HG03342 (cell line): ENCODE results near the gene SIPA1L3.
A peak's percentile ranks its signal among the peaks of the same experiment; 100 is the strongest.

Source experiments
- ATAC-seq: cut with Tn5 transposase; IDR thresholded peaks from one replicate; pipeline ENCODE4 v1.9.1; 2021; ENCODE audit warnings: mild to moderate bottlenecking, moderate library complexity; ENCODE audit not compliant: unreplicated experiment

Gene SIPA1L3

DNA sequence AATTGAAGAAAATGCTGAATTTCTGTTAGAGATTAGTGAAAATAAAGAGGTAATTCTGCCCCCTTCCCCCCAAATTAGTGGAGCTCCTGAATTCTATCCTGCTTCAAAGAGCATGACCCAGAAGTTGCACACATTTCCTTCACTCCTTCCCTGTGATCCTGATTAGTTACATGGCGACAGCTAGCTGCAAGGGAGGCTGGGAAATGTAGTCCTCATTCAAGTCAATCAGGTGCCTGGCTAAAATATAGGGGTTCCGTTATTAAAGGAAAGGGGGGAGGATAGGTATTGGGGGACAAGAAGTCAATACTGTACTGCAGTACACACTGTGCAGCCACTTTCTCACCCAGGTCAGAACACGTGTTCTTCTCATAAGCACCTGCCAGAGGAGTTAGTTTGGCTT lies 65.8 kb downstream of the SIPA1L3 start:
- ATAC-seq, result no peak

DNA sequence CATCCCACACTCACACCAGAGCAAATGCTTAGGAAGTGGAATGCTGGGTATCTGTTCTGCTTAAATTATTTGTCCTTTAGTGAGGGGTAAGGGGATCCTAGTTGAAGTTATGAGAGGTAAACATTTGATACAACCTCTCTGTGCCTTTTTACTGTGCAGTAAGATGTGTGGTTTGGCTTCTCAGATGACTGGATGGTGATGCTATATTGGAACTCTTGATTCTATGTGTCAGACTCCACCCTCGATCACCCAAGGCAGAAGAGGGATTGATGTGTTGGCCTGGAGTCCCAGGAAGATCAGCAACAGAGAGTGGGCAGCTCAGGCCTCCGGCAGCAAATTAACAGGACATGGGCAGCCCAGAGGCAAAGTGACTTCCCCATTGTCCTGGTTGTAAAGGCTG lies 66.7 kb downstream of the SIPA1L3 start:
- no peak for ATAC-seq

DNA sequence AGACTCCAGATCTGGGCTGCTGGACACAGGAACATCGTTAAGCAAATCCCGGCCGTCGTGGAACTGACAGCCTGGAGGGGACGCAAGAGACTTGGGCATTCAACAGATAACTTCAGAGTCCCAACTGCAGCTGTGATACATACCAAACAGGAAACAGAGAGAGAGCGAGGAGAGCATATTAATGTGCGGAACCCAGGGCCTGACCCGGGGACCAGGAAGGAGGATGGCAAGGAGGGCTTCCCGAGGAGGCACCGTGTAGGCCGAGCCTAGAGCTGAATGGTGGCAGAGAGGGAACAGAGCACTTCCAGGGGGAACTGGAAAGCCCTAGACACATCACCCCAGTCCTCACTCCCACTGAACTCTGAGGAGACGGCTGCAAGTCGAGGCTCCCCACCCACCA lies 68.1 kb downstream of the SIPA1L3 start:
- ATAC-seq, result no peak

DNA sequence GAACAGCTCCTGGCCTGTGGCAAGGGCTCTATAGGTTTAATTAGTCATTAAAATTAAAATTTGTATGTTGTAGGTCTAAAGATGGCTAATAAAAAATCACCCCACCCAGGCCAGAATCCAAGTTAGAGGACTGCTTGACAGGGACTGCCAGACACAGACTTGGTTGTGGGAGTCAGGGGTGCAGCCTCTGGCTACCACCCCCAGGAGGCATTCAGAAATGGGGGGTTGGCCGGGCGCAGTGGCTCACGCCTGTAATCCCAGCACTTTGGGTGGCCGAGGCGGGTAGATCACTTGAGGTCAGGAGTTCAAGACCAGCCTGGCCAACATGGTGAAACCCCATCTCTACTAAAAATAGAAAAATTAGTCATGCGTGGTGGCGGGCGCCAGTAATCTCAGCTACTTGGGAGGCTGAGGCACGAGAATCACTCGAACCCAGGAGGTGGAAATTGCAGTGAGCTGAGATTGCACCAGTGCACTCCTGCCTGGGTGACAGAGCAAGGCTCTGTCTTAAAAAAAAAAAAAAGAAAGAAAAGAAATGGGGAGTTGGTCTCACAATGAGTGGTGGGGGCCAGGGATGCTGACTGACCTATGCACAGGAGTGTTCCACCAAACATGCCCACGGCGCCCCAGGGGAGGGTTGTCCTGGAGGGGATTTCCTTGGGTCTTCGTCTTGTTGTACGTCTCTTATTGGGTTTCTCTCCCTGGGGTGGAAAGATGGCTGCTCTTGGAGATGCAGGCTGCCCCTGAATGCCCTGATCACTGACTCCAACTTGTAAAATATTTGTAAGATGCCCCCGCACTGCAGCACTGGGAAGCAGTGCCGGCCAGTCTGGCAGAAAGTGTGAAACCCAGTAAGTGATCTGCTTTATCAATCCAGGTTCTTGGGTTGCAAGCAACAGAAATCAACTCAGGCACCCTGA lies 68.8 kb downstream of the SIPA1L3 start:
- ATAC-seq, result no peak

DNA sequence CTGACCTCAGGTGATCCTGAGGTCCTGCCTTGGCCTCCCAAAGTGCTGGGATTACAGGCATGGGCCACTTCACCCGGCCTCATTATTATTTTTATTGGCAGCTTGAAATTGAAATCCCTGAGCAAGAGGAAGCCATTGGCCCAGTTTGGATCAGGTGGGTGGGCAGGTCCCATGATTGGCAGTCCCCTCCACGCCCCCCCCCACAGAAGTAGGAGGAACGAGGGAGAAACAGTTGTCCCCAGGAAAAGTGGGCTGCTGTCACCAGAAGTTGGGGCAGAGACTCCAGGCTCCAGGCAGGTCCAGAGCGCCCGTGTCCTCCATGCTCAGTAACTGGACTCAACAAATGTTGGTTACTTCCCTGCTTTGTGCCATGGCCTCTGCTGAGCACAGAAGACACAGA lies 70.4 kb downstream of the SIPA1L3 start:
- no peak for ATAC-seq

DNA sequence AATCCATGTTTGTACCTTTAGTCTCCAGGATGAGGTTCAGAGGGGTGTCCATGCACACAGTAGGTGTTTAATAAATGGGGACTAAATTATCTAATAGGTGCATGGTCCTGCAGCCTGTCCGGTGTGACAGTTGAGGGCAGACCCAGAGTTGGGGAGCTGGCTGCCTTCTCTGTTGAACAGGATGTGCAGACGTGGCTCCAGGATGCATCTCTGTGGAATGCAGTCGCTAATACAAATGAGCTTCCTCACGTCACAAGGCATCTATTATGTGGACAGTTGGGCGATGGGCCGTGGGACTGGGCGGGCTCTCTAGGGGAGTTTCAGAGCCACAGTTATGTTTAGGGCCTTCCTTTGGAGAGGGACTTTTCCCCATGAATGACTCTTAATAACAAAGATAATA lies 71.0 kb downstream of the SIPA1L3 start:
- no peak for ATAC-seq

DNA sequence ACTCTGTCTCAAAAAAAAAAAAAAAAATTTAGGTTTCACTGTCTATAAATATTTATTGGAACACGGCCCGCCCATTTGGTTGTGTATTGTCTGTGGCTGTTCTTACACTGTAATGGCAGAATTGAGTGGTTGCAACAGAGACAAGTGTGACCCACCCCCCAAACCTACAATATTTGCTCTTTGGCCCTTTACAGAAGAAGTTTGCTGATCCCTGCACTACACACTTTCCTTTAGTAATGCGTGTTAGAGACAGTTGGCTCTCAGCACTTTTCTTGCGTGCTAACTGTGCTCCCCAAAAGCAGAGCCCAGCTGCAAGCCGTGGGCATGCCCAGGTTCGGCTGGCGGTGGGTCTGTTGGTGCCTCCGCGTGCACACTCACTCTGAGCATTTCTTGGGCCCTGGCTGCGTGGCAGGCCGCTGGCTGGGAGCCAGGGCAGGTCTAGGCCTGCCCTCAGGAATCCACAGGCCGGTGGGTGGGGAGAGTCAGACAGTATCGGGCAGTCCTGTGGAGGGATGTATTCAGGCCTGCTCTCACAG lies 72.6 kb downstream of the SIPA1L3 start:
- peak; percentile 38 for ATAC-seq

DNA sequence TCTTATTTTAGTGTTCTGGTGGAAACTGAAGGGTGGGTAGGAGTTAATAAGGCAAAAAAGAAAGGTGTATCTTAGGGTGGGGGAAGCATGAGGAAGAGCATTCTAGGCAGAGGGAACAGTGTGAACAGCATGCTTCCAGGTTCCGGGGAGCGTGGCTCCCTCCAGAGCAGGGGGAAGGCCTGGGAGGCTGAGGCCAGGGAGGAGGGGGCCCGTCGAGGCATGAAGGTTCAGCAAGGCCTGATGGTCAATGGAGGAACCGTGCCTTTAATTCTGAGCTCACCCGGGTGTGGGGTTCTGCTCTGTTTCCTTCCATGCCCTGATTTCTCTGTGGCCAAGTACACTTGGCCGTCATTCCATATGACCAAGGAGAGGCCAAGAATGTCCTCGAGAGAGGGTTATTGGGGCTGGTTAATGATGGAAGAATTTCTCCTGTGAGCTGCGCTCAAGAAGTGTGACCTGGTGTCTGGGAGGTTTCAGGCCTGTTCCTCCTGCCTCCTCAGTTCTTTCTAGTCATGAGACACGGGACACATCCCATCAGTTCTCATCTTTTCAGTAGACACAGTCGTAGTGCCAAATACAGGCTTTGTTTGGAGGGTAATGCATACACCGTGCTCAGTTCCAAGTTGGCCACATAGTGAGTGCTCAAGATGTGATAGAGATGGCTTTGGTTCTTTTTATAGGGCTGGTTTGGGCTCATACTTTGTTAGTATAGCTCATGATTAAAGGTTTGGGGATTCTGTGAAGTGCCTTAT lies 73.6 kb downstream of the SIPA1L3 start:
- no peak for ATAC-seq

DNA sequence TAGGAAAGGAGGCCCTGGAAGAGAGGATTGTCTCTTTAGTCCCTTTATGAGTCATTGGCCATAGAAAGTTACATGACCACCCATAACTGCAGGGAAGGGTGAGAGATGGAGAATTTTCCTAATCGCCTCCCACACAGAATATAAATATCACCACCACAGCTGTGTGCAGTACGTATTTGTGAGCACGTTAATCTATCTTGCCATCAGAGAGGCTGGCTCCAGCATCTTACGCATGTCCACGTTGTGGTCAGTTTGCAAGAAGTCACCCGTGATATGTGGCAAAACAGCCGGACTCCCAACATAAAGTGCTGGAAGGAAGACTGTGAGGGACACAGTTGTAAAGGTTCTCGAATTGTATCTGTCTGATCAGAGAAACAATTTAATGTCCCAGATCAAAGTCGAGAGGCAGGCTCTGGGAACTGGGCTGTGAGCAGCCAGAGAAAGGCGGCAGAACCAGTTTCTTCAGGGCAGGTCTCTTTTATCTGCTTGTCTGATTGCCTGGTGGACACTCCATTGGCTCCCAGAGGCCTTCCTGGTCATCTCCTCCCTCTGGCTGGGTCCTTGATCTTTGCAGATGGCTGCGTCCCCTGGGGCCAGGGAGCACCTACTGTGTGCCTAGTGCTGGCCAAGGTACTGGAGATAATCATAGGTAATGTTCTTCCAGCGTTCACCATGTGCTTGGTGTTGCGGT lies 74.9 kb downstream of the SIPA1L3 start:
- no peak for ATAC-seq

DNA sequence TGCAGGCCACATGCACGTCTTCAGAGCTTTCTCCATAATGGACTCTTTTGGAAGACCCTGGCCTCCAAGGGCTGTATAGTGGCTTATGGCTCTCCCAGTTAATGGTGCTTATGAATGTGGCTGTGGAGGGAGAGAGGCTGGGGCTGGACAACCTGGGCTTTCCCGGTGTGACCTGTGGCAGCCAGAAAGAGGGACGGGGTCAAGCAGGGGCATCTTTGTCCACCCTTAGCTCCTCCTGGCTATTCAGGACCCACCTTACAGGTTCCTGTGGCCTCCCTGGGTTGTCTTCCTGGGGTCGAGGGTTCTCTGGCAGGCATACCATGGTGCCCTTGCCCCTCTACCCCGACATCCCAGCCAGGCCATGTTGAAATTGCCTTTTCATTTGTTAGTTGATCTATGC lies 75.6 kb downstream of the SIPA1L3 start:
- ATAC-seq, result no peak

DNA sequence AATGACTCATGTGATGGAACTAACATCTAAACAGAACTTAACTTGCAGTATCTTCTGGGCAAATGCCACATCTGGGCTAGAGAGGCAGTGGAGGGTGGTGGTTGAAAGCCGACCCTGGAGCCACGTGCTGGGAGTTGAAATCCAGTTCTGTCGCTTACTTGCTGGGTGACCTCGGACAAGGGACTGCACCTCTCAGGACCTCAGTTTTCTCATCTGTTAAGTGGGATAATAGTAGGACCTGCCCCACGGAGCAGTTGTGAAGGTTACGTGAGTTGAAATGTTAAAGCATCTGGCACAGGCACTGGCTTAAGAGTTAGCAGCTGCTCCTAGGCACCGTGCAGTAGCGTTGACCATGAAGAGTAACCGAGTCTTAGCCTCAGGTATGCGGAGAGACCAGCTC lies 76.1 kb downstream of the SIPA1L3 start:
- no peak for ATAC-seq

DNA sequence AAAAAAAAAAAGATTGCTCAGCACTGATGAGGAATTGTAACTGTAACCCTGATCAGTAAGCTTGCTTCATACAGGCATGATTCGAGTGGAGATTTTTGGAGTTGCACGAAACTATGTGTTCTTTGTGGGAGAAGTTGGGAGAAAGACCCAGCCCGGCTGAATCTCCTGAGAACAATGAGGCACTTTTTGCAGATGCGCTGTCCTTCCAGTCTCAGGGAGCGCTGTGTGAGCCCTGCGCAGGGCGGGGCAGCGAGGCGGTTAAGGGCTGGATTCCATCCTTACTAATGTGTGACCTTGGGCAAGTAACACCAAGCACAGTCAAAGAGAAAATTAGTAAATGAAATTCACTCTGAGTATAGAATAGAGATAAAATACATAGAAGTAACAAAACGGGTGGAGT lies 76.9 kb downstream of the SIPA1L3 start:
- no peak for ATAC-seq

DNA sequence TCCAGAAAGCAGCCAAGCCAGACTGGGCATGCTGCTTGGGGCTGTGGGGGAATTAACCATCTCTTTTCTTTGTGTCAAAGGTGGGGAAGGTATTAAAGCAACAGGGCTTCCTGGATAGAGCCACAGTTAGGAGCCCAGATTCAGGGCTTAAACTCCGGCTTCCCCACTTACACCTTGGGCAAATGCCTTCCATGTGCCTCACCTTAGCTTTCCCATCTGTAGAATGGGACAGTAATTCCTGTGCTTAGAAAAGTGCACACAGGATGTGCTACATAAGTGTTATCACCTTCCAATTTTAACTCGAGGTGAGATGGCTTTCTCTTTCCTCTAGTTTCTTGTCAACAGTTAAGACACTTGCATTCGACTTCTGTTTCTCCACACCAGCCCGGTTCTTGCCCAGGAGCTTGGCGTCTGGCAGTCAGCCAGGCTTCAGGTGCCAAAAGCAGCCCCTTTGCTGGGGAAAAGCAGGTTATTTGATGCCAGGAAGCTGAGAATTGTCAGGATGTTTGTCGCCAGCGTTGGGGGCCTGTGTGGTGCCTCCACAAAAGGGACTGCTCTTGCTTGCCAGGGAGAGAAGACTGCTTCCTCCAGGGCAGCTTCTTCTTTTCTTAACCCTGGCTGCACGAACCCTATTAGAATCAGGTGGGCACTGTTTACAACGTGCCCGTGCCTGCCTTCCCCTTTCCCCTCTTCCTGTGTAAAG lies 79.2 kb downstream of the SIPA1L3 start:
- ATAC-seq, result no peak

DNA sequence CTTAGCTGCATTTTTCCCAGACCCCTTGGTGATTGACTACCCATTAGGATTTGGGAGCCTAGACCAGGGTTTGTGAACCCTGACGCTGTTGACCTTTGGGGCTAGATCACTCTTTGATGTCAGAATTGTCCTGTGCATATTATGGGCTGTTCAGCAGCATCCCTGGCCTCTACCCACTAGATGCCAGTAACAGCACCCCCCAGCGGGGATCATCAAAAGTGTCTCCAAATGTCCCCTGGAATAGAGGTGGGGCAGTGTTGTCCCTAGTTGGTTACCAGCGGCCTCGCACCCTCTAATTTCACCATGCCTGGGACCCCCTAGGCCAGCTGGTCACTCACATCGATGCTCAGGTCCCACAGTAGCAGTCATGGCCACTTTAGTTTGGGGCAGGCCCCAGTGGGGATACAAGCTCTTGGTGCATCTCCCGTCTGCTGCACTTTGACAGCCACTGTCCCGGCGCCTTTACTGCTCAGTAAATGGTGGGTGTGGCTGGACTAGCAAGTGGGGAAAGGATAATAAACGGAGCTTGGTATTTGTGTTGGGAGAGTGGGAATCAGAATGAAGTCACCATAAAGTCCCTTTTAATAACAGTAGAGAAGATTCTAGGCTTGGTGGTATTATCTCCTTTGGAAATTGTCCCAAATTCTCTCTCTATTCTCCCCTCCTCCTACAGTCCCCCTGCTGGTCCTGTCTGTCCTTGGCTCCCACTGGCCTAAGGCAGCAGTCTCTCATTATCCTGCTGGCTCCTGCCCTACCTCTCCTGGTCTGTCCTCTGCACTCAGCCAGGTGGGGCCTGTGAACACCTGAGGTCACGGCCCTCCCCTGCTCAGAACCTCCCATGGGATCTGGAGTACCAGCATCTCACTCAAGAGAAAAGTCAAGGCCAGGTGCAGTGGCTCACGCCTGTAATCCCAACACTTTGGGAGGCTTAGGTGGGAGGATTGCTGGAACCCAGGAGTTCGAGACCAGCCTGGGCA lies 80.6 kb downstream of the SIPA1L3 start:
- ATAC-seq, result no peak

DNA sequence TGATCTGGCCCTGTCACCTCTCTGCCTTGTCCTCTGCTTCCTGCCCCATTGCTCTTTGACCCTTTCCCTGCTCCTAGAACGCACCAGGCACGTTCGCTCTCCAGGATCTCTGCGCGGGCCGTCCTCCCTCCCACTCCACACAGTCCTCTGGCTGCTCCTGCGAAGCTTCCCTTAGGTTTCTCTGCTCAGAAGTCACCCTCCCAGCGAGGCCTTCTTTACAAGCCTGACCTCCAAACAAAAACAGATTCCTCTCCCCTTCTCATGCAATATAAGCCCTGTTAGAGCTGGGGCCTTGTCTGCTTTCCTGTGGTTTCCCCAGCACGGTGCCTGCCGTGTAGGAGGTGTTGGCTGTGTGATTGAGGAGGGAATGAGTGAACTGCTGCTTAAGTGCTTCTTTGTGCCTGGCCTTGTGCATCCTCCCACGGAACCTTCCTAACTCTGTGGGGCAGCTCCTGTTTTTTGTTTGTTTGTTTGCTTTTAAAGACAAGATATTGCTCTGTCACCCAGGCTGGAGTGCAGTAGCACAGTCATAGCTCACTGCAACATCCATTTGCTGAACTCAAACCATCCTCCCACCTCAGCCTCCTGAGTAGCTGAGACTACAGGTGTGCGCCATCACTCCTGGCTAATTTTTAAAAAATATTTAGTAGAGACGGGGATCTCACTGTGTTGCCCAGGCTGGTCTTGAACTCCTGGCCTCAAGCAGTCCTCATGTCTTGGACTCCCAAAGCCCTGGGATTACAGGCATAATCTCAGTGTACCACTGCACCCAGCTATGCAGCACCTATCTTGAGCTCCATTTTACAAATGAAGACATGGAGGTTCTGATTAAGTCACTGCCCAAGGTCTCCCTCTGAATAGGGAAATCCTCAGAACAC lies 82.0 kb downstream of the SIPA1L3 start:
- ATAC-seq, result no peak

DNA sequence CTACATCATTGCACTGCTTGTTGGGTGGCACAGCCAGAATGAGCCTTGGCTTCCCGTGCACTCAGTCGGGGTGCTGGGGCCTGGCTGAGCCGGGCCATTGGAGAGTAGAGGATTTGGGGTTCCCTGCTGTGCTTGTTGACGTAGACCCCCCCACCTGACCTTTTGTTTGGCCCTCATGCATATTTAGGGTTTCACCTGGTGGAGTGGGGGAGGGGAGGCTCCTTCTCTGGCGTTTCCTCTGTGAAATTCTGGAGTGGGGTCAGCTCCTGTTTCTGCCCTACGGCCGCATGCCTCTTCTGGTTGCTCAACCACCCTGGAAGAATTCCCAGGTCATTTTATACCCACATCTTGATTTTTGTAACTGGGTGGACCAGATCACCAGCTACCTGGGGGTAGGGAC lies 82.8 kb downstream of the SIPA1L3 start:
- ATAC-seq, result no peak

DNA sequence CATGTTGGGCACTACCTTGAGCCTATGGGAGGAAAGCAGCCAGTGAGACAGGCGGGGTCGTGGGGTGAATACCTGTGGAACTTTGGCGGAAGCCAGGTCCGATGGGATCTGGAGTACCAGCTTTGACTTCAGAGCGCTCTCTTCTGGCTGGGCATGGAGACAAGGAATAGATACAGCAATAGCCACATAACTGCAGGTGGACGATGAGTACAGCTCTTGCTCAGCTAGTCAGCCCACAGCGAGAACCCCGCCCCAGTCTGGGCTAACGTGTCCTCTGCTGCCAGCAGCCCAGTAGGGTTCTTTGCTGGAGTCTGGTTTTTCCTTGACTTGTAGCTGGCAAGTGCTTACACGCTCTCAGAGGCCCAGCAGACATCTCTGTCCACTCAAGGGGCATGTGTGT lies 83.4 kb downstream of the SIPA1L3 start:
- no peak for ATAC-seq

DNA sequence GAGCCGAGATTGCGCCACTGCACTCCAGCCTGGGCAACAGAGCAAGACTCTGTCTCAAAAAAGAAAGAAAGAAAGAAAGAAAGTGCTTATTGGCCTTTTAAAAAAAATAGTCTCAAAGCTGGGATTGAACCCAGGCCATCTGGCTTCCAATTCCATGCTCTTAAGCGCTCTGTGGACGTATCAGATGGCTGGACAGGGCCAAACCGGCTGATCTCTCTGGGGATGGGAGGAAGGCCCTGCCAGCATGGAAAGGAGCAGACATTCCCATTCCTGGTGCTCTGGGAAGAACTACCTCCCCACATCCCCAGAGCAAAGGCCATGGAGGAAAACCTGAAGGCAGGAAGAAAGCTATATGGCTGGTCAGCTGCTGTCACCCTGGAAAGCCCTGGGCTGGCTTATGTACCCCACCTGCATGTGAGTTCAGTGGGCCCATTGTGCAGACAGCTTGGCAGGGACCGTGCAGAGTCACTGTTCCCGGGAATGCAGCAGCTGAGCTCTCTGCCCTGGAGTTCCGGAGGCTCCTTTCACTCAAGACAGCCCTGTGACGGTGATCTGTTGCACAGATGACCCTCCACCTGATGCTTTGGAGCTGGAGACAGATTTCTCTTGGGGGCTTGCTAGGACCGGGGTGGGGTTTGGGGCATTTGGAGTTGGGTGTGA lies 84.3 kb downstream of the SIPA1L3 start:
- no peak for ATAC-seq
